ENCODE results near the gene FHL1. TPM values are rescaled to one million over a fixed set of nuclear protein-coding genes. Genes with fewer than 3 reads are reported as not detected.
A peak's percentile ranks its signal among the peaks of the same experiment; 100 is the strongest.

Gene FHL1
- total and polyA plus RNA-seq, 4 donors = 8.8 to 20.2 (median 15.0) TPM

DNA sequence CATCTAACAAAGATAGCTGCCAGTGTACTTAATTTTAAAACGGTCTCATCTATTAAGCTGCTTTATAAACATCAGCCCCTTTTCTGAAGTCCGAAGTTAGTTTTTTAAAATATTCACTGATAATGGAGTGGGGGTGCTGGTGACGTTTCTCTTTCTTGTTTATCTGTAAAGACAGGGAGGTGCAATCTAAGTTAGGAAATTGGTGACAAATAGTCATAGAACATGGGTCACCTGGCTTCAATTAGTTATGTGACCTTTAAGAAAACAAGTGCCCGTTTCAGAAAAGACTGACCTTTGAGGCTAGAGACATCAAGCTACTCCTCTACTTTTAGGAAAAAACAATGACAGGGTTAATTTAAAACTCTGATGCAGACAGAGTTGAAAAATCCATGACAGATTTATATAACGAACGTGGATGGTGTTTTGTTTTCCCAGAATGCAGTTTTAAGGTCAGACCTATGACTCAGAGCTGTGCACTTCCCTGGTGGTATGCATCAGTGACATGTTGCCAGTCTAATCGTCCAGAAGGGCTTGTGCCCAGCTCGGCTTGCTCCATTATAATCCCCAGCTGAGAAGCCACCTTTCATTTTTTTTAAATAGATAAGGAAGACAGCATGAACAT lies 38.2 kb downstream of the FHL1 start:
- WGBS = 9% methylated on average over 8 of the region's 8 CpGs

More for the DNA sequence above, 38.2 kb downstream of the FHL1 start:
- Histone ChIP-seq H3K4me1 (ENCODE audit: control insufficient read depth in 4 of 4, insufficient read depth in 4 of 4, low read length in 3 of 4) (peaks cover 1 to 17% (median 6%) of the 10 kb centered on the region in 4 donors), H3K27me3 (ENCODE audit: control insufficient read depth in 4 of 4, insufficient read depth in 4 of 4, low read length in 3 of 4) (no peaks in the 10 kb centered on the region), H3K9ac (ENCODE audit: low read depth in 1 of 2, low read length in 2 of 2) (peak overlapping the region; percentile 9 to 53), H3K4me3 (ENCODE audit: low read depth in 1 of 3, low read length in 3 of 3) (peak overlapping the region in 1 of 3 donors; percentile 17), H3K36me3 (ENCODE audit: control insufficient read depth in 4 of 4, insufficient read depth in 3 of 4, low read depth in 1 of 4, low read length in 3 of 4) (no peaks in the 10 kb centered on the region), H3K27ac (ENCODE audit: low read depth in 1 of 2, low read length in 2 of 2) (peak overlapping the region; percentile 65 to 82), H3K9me3 (ENCODE audit: control insufficient read depth in 4 of 4, low read length in 3 of 4) (no peaks in the 10 kb centered on the region)
- DNase-seq (ENCODE audit: low spot score) = no peak
- no peak for TF ChIP-seq TAF1 (conservative IDR thresholded peaks at IDR 0.05)
- TF ChIP-seq, protein P1, sequence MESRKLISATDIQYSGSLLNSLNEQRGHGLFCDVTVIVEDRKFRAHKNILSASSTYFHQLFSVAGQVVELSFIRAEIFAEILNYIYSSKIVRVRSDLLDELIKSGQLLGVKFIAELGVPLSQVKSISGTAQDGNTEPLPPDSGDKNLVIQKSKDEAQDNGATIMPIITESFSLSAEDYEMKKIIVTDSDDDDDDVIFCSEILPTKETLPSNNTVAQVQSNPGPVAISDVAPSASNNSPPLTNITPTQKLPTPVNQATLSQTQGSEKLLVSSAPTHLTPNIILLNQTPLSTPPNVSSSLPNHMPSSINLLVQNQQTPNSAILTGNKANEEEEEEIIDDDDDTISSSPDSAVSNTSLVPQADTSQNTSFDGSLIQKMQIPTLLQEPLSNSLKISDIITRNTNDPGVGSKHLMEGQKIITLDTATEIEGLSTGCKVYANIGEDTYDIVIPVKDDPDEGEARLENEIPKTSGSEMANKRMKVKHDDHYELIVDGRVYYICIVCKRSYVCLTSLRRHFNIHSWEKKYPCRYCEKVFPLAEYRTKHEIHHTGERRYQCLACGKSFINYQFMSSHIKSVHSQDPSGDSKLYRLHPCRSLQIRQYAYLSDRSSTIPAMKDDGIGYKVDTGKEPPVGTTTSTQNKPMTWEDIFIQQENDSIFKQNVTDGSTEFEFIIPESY (IDR thresholded peaks at IDR 0.05) = no peak
- TF ChIP-seq JUND (IDR thresholded peaks at IDR 0.05) = peak in 1 of 2 donors; percentile 51
- TF ChIP-seq, protein P2, sequence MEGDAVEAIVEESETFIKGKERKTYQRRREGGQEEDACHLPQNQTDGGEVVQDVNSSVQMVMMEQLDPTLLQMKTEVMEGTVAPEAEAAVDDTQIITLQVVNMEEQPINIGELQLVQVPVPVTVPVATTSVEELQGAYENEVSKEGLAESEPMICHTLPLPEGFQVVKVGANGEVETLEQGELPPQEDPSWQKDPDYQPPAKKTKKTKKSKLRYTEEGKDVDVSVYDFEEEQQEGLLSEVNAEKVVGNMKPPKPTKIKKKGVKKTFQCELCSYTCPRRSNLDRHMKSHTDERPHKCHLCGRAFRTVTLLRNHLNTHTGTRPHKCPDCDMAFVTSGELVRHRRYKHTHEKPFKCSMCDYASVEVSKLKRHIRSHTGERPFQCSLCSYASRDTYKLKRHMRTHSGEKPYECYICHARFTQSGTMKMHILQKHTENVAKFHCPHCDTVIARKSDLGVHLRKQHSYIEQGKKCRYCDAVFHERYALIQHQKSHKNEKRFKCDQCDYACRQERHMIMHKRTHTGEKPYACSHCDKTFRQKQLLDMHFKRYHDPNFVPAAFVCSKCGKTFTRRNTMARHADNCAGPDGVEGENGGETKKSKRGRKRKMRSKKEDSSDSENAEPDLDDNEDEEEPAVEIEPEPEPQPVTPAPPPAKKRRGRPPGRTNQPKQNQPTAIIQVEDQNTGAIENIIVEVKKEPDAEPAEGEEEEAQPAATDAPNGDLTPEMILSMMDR (IDR thresholded peaks at IDR 0.05; ENCODE audit: low read depth, low read length, missing input control) = no peak
- TF ChIP-seq, protein P3, sequence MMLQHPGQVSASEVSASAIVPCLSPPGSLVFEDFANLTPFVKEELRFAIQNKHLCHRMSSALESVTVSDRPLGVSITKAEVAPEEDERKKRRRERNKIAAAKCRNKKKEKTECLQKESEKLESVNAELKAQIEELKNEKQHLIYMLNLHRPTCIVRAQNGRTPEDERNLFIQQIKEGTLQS (IDR thresholded peaks at IDR 0.05) = no peak
- no peak for TF ChIP-seq RAD21 (IDR thresholded peaks at IDR 0.05)
- peak; percentile 27 to 42 for TF ChIP-seq HNF4A (conservative IDR thresholded peaks at IDR 0.05)
- TF ChIP-seq, protein P4, sequence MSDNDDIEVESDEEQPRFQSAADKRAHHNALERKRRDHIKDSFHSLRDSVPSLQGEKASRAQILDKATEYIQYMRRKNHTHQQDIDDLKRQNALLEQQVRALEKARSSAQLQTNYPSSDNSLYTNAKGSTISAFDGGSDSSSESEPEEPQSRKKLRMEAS (IDR thresholded peaks at IDR 0.05) = no peak
- no peak for TF ChIP-seq HNF4G (IDR thresholded peaks at IDR 0.05)
- TF ChIP-seq GABPA (IDR thresholded peaks at IDR 0.05 in 1 of 2, conservative IDR thresholded peaks at IDR 0.05 in 1 of 2) = no peak
- TF ChIP-seq SP1 (IDR thresholded peaks at IDR 0.05) = peak; percentile 46
- TF ChIP-seq NR2F2 (IDR thresholded peaks at IDR 0.05) = peak; percentile 9
- TF ChIP-seq YY1 (IDR thresholded peaks at IDR 0.05) = no peak
- peak; percentile 2 to 19 for TF ChIP-seq RXRA (IDR thresholded peaks at IDR 0.05)
- no peak for TF ChIP-seq FOXA2 (IDR thresholded peaks at IDR 0.05)
- no peak for TF ChIP-seq REST (IDR thresholded peaks at IDR 0.05)
- TF ChIP-seq FOXA1 (IDR thresholded peaks at IDR 0.05) = no peak
- no peak for TF ChIP-seq EGR1 (IDR thresholded peaks at IDR 0.05; ENCODE audit: low read depth in 2 of 2)
